Mammary epithelial cell (primary cell): ENCODE results near the gene HOGA1.

Experiments used
- CTCF ChIP-seq, 2 donors: IDR thresholded peaks in 1 of 2; conservative IDR thresholded peaks in 1 of 2; 2 replicates each; pipeline ENCODE4 v1.5.1; 2011 to 2012; ENCODE audit warnings: inconsistent platforms in 2 of 2, low read length in 2 of 2, mild to moderate bottlenecking in 2 of 2, control low read depth in 1 of 2, low read depth in 1 of 2; ENCODE audit not compliant: insufficient read depth in 1 of 2; ENCODE audit errors: extremely low read depth in 1 of 2
- EZH2 ChIP-seq: IDR thresholded peaks from 2 replicates; pipeline ENCODE4 v1.6.1; 2012; ENCODE audit warnings: low read length, inconsistent platforms, borderline replicate concordance

DNA sequence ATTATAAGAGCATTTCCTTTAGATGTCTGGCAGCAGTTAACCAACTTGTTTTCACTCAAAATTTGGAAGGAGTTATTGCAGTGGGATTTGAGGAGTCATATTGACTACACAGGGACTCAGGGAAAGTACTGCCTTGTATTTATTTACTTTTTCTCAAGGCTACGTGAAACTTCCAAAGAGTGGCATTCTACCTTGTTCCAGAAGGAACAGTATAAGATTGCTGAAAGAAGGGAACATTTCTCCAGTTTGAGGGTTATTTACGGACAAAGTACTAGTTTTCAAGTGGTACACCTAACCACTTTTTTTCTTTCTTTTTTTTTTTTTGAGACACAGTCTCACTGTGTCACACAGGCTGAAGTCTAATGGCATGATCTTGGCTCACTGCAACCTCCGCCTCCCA, 44.0 kb downstream of the HOGA1 start:
- no peak for TF ChIP-seq CTCF (conservative IDR thresholded peaks at IDR 0.05 in 1 of 2, IDR thresholded peaks at IDR 0.05 in 1 of 2; ENCODE audit: extremely low read depth in 1 of 2, insufficient read depth in 1 of 2, low read depth in 1 of 2, low read length in 2 of 2)
- TF ChIP-seq EZH2, result no peak
